Heart left ventricle (tissue), 13 donors: ENCODE data around the gene CCDC107.

Source experiments
- CTCF ChIP-seq, 12 donors: fragments of 200-600 bp; sonication (generic) in 4 of 12; IDR thresholded peaks; one replicate each; pipeline versions ENCODE4 v1.5.0 to v1.8.0; 2018 to 2022; ENCODE audit warnings: antibody characterized with exemption in 12 of 12, mild to moderate bottlenecking in 5 of 12
- POLR2A ChIP-seq, 2 donors: fragments of 450-650 bp; IDR thresholded peaks; one replicate each; pipeline ENCODE4 v1.6.1; 2017; ENCODE audit warnings: antibody characterized with exemption in 2 of 2, mild to moderate bottlenecking in 2 of 2, moderate library complexity in 2 of 2
- donor health status: ischemic (EF 13 %, LVEDD 7.1; RV severe dilation, severe dysfunction).
- donor health status: DM: no; HTN: yes; CAD: no.
- donor health status: DM: no; HTN: no; CAD: no.
- donor health status: ischemic (EF 25% LVEDD 6.9; RV normal size, moderate dysfunction).
- donor health status: ischemic (EF 25% LVEDD 5.7; RV mildly dilated, moderate dysfunction).
- donor health status: ischemic (EF 35%, LVEDD 5.7; RV mildly dilated, moderate dysfunction).
- donor health status: nonischemic (EF 11% LVEDD 7.7; RV severe dilation, severe dysfunction).
- donor health status: DM: yes; HTN: yes; CAD: no.
- donor health status: PGD.
- donor health status: ischemic (EF 29% LVEDD 5.4; RV normal size, mild dysfunction).
- donor health status: nonischemic (EF 23%, LVEDD 6.1; RV moderate dilation, normal function).

DNA sequence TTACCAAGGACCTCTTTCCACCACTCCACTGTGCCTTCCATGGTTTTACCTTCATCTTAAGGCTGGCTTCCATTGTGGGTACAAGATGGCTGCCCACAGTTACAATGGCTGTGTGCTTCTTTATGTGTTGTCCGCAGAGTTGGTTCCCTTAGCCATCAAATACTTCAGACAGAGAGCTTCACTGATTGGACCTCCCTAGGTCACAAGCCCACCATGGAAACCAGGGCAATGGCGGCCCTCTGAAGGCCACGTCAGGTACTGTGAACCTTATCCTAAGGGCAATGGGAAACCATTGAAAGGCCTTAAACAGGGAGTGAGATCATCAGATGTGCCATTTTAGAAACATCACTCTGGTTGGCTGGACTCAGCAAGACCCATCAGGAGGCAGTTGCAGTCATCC is 9.8 kb downstream of the CCDC107 start:
- TF ChIP-seq CTCF (IDR thresholded peaks at IDR 0.05) (no peak), POLR2A (IDR thresholded peaks at IDR 0.05) (no peak)
